Measurements from ENCODE around the gene ALDH8A1. TPM values are rescaled to one million over a fixed set of nuclear protein-coding genes. Genes with fewer than 3 reads are reported as not detected.

ALDH8A1 gene
- total and polyA plus RNA-seq, 2 of the 13 experiments (the other 11 are each of a cell fraction or from before 2014, with no cell fraction given): 1.1 to 3.4 TPM

GRCh38 chr6:134994431-134994830 is 44.5 kb upstream of the ALDH8A1 start (continued):
- TF ChIP-seq, protein P1, sequence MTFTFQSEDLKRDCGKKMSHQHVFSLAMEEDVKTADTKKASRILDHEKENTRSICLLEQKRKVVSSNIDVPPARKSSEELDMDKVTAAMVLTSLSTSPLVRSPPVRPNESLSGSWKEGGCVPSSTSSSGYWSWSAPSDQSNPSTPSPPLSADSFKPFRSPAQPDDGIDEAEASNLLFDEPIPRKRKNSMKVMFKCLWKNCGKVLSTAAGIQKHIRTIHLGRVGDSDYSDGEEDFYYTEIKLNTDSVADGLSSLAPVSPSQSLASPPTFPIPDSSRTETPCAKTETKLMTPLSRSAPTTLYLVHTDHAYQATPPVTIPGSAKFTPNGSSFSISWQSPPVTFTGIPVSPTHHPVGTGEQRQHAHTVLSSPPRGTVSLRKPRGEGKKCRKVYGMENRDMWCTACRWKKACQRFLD (CRISPR knock-in tag; IDR thresholded peaks at IDR 0.05; ENCODE audit: borderline replicate concordance): no peak
- TF ChIP-seq ZNF670 (CRISPR knock-in tag; IDR thresholded peaks at IDR 0.05; ENCODE audit: borderline replicate concordance) (no peak), ZNF280D (CRISPR knock-in tag; IDR thresholded peaks at IDR 0.05) (no peak), PTBP1 (IDR thresholded peaks at IDR 0.05; ENCODE audit: low read depth, low read length, poor library complexity, severe bottlenecking) (no peak), KLF15 (CRISPR knock-in tag; IDR thresholded peaks at IDR 0.05; ENCODE audit: borderline replicate concordance) (no peak), ZBTB42 (CRISPR knock-in tag; IDR thresholded peaks at IDR 0.05) (no peak), REPIN1 (CRISPR knock-in tag; IDR thresholded peaks at IDR 0.05; ENCODE audit: borderline replicate concordance, low read depth) (no peak)
- TF ChIP-seq, protein P2, sequence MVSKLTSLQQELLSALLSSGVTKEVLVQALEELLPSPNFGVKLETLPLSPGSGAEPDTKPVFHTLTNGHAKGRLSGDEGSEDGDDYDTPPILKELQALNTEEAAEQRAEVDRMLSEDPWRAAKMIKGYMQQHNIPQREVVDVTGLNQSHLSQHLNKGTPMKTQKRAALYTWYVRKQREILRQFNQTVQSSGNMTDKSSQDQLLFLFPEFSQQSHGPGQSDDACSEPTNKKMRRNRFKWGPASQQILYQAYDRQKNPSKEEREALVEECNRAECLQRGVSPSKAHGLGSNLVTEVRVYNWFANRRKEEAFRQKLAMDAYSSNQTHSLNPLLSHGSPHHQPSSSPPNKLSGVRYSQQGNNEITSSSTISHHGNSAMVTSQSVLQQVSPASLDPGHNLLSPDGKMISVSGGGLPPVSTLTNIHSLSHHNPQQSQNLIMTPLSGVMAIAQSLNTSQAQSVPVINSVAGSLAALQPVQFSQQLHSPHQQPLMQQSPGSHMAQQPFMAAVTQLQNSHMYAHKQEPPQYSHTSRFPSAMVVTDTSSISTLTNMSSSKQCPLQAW (CRISPR knock-in tag; IDR thresholded peaks at IDR 0.05): no peak

Measured in HepG2 (cell line).